ENCODE results near the gene LCN1. TPM values are rescaled to one million over a fixed set of nuclear protein-coding genes. Genes with fewer than 3 reads are reported as not detected.

Gene LCN1
- total and polyA plus RNA-seq, 2 experiments from 2014 or later = 0.27 TPM; not detected in 1

- TF ChIP-seq CTCF (conservative IDR thresholded peaks at IDR 0.05; ENCODE audit: low read depth in 2 of 2) = no peak; a peak in 1 of 4 replicates
- TF ChIP-seq STAT1 (IDR thresholded peaks at IDR 0.05; ENCODE audit: unreplicated experiment) = no peak
Measured at GRCh38 chr9:135485832-135486231, 35.4 kb upstream of the LCN1 start (continued).

- no peaks in the 10 kb centered on the region for H3F3A ChIP-seq (replicated peaks; ENCODE audit: low read depth)
- TF ChIP-seq JUNB (IDR thresholded peaks at IDR 0.05; ENCODE audit: unreplicated experiment) = no peak
- TF ChIP-seq EZH2 (IDR thresholded peaks at IDR 0.05; ENCODE audit: low read depth, unreplicated experiment) = no peak
- TF ChIP-seq CREB1 (CRISPR knock-in tag; IDR thresholded peaks at IDR 0.05; ENCODE audit: low read depth) = no peak
- TF ChIP-seq ZNF331 (CRISPR knock-in tag; IDR thresholded peaks at IDR 0.05; ENCODE audit: low read depth) = no peak
- TF ChIP-seq CTCF (conservative IDR thresholded peaks at IDR 0.05; ENCODE audit: low read depth in 2 of 2) = no peak
- no peak for TF ChIP-seq REST (IDR thresholded peaks at IDR 0.05; ENCODE audit: unreplicated experiment)
- no peak for TF ChIP-seq ZNF462 (CRISPR knock-in tag; IDR thresholded peaks at IDR 0.05)
- no peak for TF ChIP-seq ZNF114 (CRISPR knock-in tag; IDR thresholded peaks at IDR 0.05)
- TF ChIP-seq POLR2AphosphoS5 (IDR thresholded peaks at IDR 0.05; ENCODE audit: low read depth) = no peak
- no peaks in the 10 kb centered on the region for H3K9me3 Mint-ChIP-seq
- H3K27me3 ChIP-seq (ENCODE audit: insufficient read depth) = no peaks in the 10 kb centered on the region
- H3K27ac Mint-ChIP-seq = no peak overlapping the region
- no peak for ATAC-seq
- H3K27me3 Mint-ChIP-seq (ENCODE audit: insufficient read depth, low read depth, poor library complexity) = peaks cover 2% of the 10 kb centered on the region
- DNase-seq (ENCODE audit: low spot score) = no peak
- H4K20me1 ChIP-seq (replicated peaks; ENCODE audit: insufficient read depth) = peaks cover 4% of the 10 kb centered on the region; the same call in 1 of the 2 replicates
- no peak overlapping the region for H3K4me3 ChIP-seq
- no peaks in the 10 kb centered on the region for H3K9me2 ChIP-seq (ENCODE audit: insufficient read depth)
- no peak overlapping the region for H3K27ac ChIP-seq (ENCODE audit: low read depth)
- H2AFZ ChIP-seq = no peak overlapping the region
- H3K4me1 Mint-ChIP-seq = peaks cover 6% of the 10 kb centered on the region
- peaks cover 7% of the 10 kb centered on the region; the same call in 1 of the 2 replicates for H3K36me3 ChIP-seq (ENCODE audit: insufficient read depth)
- H3K79me2 ChIP-seq (replicated peaks; ENCODE audit: insufficient read depth) = peaks cover 15% of the 10 kb centered on the region
- peaks cover 5% of the 10 kb centered on the region; the same call in 1 of the 2 replicates for H3K4me1 ChIP-seq (ENCODE audit: insufficient read depth)
- H3K36me3 Mint-ChIP-seq (ENCODE audit: low read depth) = peaks cover 44% of the 10 kb centered on the region
- H3K4me3 Mint-ChIP-seq = no peak overlapping the region
- H3K4me2 ChIP-seq = no peak overlapping the region
Measured at GRCh38 chr9:135486267-135487065, 34.8 kb upstream of the LCN1 start.

Data from GM23338 (cell line).